Activated CD4-positive, CD25-positive, alpha-beta regulatory T cell (primary cell): ENCODE data around the gene AREL1.
"Not testable (repeated sequence)": the region's sequence is repeated elsewhere in the genome, so short reads cannot be mapped to it uniquely, and the experiment has no call there.

Experiments used
- DNase-seq, 4 experiments: peaks; one replicate each; lab custom pipeline; 2025; lab: John Stamatoyannopoulos, UW

Gene AREL1, protein sequence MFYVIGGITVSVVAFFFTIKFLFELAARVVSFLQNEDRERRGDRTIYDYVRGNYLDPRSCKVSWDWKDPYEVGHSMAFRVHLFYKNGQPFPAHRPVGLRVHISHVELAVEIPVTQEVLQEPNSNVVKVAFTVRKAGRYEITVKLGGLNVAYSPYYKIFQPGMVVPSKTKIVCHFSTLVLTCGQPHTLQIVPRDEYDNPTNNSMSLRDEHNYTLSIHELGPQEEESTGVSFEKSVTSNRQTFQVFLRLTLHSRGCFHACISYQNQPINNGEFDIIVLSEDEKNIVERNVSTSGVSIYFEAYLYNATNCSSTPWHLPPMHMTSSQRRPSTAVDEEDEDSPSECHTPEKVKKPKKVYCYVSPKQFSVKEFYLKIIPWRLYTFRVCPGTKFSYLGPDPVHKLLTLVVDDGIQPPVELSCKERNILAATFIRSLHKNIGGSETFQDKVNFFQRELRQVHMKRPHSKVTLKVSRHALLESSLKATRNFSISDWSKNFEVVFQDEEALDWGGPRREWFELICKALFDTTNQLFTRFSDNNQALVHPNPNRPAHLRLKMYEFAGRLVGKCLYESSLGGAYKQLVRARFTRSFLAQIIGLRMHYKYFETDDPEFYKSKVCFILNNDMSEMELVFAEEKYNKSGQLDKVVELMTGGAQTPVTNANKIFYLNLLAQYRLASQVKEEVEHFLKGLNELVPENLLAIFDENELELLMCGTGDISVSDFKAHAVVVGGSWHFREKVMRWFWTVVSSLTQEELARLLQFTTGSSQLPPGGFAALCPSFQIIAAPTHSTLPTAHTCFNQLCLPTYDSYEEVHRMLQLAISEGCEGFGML

GRCh38 chr14:74712499-74713394, at the start of gene AREL1, which contains the start of gene FCF1:
Gene AREL1, minus strand, starts transcription at chr14:74713080. Its CDS starts 27,465 bp downstream, at chr14:74685615.
Gene FCF1, plus strand, starts transcription at chr14:74713144. Its CDS starts 54 bp downstream, at chr14:74713198.
- no peak for DNase-seq

DNA sequence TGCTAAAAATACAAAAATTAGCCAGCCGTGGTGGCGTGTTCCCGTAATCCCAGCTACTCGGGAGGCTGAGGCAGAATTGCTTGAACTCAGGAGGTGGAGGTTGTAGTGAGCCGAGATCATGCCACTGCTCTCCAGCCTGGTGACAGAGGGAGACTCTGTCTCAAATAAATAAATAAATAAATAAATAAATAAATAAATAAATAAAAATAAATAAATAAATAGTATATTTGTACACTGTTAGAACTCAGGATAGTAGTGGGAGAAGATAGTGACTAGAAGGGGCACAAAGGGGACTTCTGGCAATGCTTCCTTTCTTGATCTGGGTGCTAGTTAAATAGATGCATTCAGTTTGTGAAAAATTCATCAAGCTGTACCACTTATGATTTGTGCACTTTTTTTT, 45.6 kb upstream of the AREL1 start:
- not testable (repeated sequence) for DNase-seq

DNA sequence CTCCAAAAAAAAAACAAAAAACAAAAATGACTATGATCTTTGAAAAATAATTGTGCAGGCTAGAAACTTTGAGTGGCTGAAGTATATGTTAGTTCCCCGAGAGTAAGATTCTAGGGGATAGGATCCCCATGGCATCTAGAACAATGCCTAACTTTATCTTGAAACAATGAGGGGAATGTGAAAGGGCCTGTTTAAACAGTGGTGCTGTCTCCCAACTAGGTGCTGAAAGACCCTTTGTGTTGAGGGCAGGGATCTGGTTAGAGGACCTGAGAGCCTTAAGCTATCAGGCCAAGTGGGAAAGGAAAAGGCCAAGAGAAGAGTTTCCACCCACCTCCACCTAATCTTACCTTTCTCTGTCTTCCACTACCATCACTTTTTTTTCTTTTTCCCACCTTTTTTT, 43.4 kb upstream of the AREL1 start:
- no peak for DNase-seq

- no peak for DNase-seq
Observed at GRCh38 chr14:74754899-74755298, 42.0 kb upstream of the AREL1 start.

DNA sequence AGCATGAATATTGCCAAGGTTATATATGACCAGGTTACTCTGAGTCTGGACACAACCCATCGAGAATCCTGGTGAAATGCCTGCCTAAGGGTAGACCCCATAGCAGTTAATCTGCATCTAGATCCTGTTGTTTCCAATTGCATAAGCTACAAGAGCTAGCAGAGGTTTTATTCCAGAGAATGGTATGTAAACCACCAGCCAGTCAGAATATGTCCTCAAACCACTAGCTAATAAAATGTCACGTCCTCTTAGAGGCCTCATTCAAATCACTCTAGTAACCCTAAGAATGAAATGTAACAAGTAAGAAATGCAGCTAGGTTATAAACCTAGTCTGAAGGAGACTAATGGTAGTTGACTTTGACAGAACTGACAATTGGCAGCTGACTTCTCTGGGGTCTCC, 41.3 kb upstream of the AREL1 start:
- DNase-seq = no peak

DNA sequence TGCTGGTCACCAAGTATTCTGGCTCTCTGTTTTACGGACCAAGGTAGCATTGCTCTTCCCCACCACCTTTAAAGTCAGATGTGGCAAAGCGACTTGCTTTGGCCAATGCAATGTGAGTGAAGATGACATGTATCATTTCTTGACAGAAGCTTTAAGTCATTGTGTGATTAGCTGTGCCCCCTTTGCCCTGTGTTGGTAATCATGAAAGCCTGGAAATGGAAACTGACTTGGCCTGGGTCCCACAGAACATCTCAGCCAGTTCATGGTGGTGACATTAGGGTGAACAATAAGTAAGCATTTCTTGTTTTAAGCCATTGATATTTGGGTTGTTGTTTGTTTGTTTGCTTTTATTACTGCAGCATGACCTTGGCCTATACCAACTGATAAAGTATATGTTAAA, 34.4 kb upstream of the AREL1 start:
- DNase-seq = no peak

DNA sequence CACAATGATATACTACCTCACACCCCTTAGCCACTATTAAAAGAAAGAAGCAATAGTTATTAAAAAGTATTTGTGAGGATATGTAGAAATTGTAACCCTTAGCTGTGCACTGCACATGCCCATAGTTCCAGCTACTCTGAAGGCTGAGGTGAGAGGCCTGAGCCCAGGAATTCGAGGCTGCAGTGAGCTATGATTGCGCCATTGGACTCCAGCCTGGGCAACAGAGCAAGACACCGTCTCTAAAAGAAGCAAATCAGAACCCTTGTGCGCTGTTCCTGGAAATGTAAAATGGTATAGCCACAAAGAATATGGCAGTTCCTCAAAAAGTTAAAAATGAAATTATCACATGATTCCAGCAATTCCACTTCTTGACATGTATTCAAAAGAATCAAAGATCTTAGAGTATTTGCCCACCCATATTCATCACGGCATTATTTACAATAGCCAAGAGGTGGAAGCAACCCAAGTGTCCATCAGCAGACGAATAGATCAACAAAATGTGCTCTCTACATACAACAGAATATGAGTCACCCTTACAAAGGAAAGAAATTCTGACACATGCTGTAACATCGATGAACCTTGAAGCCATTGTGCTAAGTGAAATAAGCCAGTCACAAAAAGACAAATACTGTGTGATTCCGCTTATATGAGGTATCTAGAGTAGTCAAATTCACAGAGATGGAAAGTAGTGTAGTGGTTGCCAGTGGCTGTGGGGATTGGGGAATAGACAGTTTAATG, 26.6 kb upstream of the AREL1 start:
- no peak for DNase-seq

DNA sequence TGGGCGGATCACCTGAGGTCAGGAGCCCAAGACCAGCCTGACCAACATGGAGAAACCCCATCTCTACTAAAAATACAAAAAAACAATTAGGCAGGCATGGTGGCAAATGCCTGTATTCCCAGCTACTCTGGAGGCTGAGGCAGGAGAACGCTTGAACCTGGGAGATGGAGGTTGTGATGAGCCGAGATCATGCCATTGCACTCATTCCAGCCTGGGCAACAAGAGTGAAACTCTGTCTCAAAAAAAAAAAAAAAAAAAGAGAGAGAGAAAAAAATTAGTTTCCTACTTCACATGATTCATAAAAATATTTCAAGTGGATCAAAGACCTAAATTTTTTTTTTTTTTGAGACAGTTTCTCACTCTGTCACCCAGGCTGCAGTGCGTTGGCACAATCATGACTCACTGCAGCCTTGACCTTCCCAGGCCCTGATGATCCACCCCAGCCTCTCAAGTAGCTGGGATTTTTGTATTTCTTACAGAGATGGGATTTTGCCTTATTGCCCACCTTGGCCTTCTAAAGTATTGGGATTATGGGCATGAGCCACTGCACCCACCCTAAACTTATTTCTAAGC, 25.0 kb upstream of the AREL1 start:
- DNase-seq = no peak

GRCh38 chr14:74735125-74735524, 22.2 kb upstream of the AREL1 start:
- no peak for DNase-seq

DNA sequence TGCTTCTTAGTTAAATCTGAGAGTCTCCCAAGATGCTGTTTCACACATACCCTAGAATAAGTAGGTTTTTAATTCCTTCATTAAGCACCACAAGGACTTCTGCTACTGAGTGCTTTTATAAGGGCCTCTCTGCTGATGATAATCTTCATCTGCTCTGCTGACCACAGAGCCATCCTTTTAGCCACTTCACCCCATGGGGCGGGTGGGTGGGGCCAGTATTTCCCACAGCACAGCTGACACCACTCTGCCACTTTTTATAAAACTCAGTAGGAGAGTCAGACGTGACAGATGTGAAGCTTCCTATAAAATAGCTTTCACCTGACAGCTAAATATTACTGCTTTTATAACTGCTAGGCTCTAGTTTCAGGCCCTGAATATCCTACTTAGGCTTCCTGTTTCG, 20.3 kb upstream of the AREL1 start:
- DNase-seq = no peak

- no peak for DNase-seq
Observed at GRCh38 chr14:74732387-74732786, 19.5 kb upstream of the AREL1 start.

- DNase-seq = no peak
Observed at GRCh38 chr14:74723134-74723533, 10.3 kb upstream of the AREL1 start.

DNA sequence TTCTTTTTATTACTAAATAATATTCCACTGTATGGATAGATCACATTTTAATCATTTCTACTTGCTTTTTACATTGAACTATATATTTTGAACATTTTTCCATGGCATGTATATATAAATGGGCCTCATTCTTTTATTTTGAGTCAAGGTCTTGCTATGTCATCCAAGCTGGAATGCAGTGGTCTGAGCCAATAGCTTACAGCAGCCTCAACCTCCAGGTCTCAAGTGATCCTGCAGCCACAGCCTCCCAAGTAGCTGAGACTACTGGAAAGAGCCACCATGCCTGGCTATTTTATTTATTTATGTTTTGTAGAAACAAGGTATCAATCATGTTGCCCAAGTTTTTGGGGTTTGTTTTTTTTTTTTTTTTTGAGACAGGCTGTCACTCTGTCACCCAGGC, 7.6 kb upstream of the AREL1 start:
- no peak for DNase-seq

DNA sequence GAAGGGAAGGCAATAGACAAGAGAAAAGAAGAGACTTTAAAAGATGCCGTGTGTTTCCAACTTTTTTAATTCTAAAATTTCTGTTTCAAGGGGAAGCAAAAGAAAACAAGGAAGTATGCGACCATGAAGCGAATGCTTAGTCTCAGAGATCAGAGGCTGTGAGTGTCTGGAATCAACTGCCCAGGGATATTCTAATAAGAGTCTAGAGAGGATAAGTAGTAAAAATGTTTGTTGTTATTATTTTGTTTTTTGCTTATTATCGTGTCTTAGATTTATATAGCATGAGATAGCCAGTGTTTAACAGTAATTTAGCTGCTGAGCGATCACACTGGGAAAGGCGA, 485 bp upstream of the AREL1 start:
- no peak for DNase-seq

DNA sequence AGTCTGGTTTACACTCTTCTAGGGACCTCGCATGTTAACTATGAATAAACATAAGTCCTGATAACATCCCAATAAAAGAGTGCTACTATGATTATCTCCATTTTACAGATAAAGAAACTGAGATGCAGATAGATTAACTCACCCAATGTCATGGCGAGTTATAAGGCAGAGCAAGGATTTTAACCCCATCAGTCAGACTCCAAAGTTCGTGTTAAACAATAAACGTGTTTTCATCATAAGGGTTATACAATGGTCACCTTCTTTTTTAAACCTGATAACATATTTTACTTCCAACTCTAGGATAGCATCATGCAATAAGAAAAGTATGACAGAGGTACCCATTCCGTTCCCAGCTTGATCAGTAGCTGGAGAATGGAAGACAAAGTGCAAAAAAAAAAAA, 1.2 kb downstream of the AREL1 start:
- no peak for DNase-seq

DNA sequence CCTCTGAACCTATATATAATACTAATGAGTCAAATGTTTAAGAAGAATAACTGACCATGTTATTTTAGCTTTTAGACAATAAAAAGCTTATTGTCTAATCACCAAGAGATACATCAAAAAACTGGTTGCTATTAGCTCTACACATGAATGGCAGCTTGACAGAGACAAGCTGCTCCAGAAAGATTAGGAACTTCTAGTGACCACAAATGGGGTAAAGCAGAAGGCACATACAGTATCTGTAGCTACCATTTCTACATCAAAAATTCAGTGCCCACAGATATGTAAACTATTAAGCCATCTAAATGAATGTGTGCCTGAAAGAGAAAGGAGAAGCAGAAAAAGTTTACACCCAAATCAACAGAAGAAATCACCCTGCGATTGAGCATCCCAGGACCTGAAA, 2.4 kb downstream of the AREL1 start:
- DNase-seq = no peak

DNA sequence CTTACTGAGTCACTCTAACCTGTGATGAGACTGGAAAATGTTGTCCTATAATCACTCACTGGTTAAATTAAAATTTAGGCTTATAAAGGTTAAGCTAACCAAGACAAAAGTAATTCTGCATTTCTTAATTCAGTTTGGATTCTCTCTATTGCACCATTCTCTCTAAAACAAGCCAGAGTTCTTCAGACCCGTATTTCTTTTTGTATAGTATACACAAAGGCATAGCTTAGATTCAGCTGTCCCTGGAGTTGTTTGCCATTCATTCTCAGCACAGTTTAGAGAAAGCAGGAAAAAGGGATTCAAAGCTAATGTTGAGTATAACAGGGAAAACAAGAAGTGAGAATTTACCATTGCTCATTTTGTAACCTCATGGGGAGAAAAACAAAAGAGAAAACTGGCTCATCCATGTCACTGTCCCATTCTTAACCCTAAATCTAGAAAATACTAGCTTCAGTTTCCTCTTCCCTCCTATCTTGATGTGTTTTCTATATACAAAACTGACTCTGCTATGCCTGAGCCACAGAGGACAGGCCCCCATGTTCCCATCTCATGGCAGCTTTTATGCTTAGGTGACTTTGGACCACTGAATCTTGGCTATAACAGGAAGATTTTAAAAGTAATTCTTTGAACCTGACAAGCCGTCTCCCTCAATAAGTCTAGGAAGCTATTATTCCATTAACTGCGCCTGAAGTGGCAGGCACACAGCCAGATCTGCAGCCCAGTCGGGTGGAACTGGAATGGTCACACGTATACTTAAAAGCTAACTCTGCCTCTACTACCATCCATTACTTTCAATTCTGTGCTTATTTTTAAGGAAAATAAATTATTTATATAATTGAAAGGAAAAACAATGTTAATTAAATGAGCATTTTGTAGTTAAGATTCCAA, 7.0 kb downstream of the AREL1 start:
- no peak for DNase-seq

GRCh38 chr14:74704656-74705055, 8.2 kb downstream of the AREL1 start:
- no peak for DNase-seq

DNA sequence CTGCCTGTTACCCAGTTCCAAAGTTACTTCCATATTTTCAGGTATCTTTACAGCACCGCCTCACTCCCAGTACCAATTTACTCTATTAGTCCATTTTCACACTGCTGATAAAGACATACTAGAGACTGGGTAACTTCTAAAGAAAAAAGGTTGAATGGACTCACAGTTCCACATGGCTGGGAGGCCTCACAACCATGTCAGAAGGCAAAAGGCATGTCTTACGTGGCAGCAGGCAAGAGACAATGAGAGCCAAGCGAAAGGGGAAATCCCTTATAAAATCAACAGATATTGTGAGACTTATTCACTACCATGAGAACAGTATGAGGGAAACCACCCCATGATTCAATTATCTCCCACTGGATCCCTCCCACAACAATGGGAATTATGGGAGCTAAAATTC, 9.8 kb downstream of the AREL1 start:
- no peak for DNase-seq

DNA sequence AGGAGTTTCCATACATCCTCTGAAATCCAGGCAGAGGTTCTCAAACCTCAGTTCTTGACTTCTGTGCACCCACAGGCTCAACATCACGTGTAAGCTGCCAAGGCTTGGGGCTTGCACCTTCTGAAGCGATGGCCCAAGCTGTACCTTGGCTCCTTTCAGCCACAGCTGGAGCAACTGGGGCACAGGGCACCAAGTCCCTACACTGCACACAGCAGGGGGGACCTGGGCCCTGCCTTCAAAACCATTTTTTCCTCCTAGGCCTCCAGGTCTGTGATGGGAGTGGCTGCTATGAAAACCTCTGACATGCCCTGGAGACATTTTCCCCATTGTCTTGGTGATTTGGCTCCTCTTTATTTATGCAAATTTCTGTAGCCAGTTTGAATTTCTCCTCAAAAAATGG, 10.6 kb downstream of the AREL1 start:
- no peak for DNase-seq
